ENCODE measurements around the gene KCNQ1. TPM values are rescaled to one million over a fixed set of nuclear protein-coding genes. Genes with fewer than 3 reads are reported as not detected.
A peak's percentile ranks its signal among the peaks of the same experiment; 100 is the strongest.

Gene KCNQ1
- total RNA-seq, 1 experiment from 2014 or later, result 9.2 TPM

DNA sequence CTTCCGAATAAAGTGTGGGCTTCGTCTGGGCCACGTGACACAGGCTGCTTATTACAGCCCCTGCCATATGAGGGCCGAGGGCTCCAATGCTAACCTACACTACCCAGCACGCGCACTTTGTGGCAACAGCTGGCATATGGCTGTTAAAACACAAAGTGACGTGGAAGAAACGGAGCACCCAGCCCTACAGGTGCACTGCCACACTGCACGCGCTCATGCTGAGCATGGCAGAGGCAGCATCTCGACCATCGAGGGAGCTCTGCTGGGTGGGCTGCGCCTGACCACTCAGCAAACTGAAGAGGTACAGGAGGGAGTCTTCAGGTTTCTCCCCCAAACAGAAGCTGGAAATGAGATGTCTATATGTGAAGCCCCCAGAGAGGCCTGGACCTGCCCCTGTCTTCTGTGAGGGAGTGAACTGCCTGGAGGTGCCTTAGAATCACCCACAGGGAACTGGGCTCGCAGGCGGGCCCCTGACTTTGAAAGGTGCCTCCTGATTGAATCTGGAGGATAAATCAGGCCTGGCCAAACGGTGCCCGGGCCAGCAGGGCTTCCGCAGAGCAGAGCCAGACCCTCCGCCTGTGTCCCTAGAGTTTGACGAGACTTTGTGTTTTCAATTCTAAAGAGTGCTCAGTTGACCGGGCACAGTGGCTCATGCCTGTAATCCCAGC is 26.0 kb upstream of the KCNQ1 start:
- H3K4me3 Mint-ChIP-seq (ENCODE audit: low read depth, unreplicated experiment), result no peak overlapping the region
- no peaks in the 10 kb centered on the region for H3K9me3 Mint-ChIP-seq (ENCODE audit: low read depth, unreplicated experiment)
- CTCF ChIA-PET, result interaction anchor here (1.0 to 3.1 kb wide), 8 partner anchors 10 to 221 kb away, joined by 3 to 97 read pairs (median 5); partner anchors contain the start of gene TSSC4
- H3K4me1 Mint-ChIP-seq (ENCODE audit: low read depth, unreplicated experiment), result no peaks in the 10 kb centered on the region
- intact Hi-C loops (cut with micrococcal nuclease; ENCODE audit: unreplicated experiment), result loop anchor here (1.0 kb wide), 1 partner anchor 114 kb away; no protein-coding TSS in a partner anchor
- DNase-seq, result no peak
- peaks cover 17% of the 10 kb centered on the region for H3K27me3 Mint-ChIP-seq (ENCODE audit: unreplicated experiment)
- BruUV-seq (replicated peaks), result no TSS peak
- TF ChIP-seq, protein P1, sequence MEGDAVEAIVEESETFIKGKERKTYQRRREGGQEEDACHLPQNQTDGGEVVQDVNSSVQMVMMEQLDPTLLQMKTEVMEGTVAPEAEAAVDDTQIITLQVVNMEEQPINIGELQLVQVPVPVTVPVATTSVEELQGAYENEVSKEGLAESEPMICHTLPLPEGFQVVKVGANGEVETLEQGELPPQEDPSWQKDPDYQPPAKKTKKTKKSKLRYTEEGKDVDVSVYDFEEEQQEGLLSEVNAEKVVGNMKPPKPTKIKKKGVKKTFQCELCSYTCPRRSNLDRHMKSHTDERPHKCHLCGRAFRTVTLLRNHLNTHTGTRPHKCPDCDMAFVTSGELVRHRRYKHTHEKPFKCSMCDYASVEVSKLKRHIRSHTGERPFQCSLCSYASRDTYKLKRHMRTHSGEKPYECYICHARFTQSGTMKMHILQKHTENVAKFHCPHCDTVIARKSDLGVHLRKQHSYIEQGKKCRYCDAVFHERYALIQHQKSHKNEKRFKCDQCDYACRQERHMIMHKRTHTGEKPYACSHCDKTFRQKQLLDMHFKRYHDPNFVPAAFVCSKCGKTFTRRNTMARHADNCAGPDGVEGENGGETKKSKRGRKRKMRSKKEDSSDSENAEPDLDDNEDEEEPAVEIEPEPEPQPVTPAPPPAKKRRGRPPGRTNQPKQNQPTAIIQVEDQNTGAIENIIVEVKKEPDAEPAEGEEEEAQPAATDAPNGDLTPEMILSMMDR (IDR thresholded peaks at IDR 0.05; ENCODE audit: unreplicated experiment), result no peak
- no peak overlapping the region for H3K27ac Mint-ChIP-seq (ENCODE audit: unreplicated experiment)
- H3K36me3 Mint-ChIP-seq (ENCODE audit: insufficient read depth, unreplicated experiment), result no peaks in the 10 kb centered on the region

- H3K4me3 Mint-ChIP-seq (ENCODE audit: low read depth, unreplicated experiment), result no peak overlapping the region
- CTCF ChIA-PET, result interaction anchor here (0.6 to 3.1 kb wide), 15 partner anchors 11 to 595 kb away, joined by 3 to 97 read pairs (median 4); partner anchors contain the start of gene TSSC4
These were observed 24.9 kb upstream of the KCNQ1 start for GRCh38 chr11:2419638-2420501.

DNA sequence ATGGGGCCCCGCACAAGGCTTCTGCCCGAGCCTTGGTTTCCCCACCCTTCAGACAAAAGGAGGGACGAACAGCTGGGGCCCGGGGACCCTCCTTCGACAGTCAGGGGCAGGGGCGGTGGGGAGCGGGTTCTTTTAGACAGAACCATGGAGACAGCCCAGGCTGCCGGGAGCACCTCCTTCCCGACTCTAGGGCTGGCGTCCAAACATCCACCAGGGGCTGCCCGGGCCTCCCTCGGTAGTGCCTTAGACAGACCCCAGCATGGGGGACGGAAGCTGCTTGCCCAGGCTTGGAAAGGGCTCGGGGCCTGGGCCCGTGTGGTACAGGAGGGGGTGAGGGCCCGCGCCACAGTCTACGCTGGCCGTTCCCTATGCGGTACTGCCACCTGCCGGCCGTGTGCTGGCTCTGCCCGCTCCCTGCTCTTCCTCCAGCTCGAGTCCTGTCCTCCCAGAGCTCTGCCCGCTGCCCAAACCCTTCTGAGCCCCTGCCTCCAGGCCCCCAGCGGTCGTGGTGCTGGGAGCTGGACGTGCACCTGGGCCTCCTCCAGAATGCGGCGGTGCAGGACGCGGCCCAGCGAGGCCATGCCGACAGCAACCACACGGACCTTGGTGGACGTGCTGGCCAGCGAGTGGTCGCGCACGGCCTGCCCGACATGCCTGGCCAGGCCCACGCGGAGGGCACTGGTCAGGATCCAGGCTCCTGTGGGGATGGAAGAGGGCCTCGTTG is 24.1 kb upstream of the KCNQ1 start:
- intact Hi-C loops (cut with micrococcal nuclease; ENCODE audit: unreplicated experiment), result loop anchor here (5.0 kb wide), 1 partner anchor 223 kb away; no protein-coding TSS in a partner anchor
- TF ChIP-seq, protein P1 (IDR thresholded peaks at IDR 0.05; ENCODE audit: unreplicated experiment), result peak; percentile 90
- H3K9me3 Mint-ChIP-seq (ENCODE audit: low read depth, unreplicated experiment), result no peaks in the 10 kb centered on the region
- H3K27ac Mint-ChIP-seq (ENCODE audit: unreplicated experiment), result no peak overlapping the region
- no peaks in the 10 kb centered on the region for H3K36me3 Mint-ChIP-seq (ENCODE audit: insufficient read depth, unreplicated experiment)
- DNase-seq, result peak; percentile 84
- peaks cover 29% of the 10 kb centered on the region for H3K27me3 Mint-ChIP-seq (ENCODE audit: unreplicated experiment)
- H3K4me1 Mint-ChIP-seq (ENCODE audit: low read depth, unreplicated experiment), result no peaks in the 10 kb centered on the region
- CTCF ChIA-PET, result interaction anchor here (0.9 to 3.1 kb wide), 9 partner anchors 11 to 234 kb away, joined by 3 to 97 read pairs (median 5); partner anchors contain the start of gene TSSC4
- no peak overlapping the region for H3K4me3 Mint-ChIP-seq (ENCODE audit: low read depth, unreplicated experiment)
- BruUV-seq (replicated peaks), result no TSS peak

More at GRCh38 chr11:2419638-2420501, 24.9 kb upstream of the KCNQ1 start:
- H3K27ac Mint-ChIP-seq (ENCODE audit: unreplicated experiment), result no peak overlapping the region
- H3K9me3 Mint-ChIP-seq (ENCODE audit: low read depth, unreplicated experiment), result no peaks in the 10 kb centered on the region
- no peaks in the 10 kb centered on the region for H3K4me1 Mint-ChIP-seq (ENCODE audit: low read depth, unreplicated experiment)
- TF ChIP-seq, protein P1 (IDR thresholded peaks at IDR 0.05; ENCODE audit: unreplicated experiment), result peak; percentile 82
- H3K27me3 Mint-ChIP-seq (ENCODE audit: unreplicated experiment), result peaks cover 27% of the 10 kb centered on the region
- BruUV-seq (replicated peaks), result no TSS peak
- DNase-seq, result peak; percentile 83
- H3K36me3 Mint-ChIP-seq (ENCODE audit: insufficient read depth, unreplicated experiment), result no peaks in the 10 kb centered on the region
- intact Hi-C loops (cut with micrococcal nuclease; ENCODE audit: unreplicated experiment), result loop anchor here (1.0 to 5.0 kb wide), 2 partner anchors 115 to 223 kb away; no protein-coding TSS in a partner anchor

Measured in Calu3 (cell line).